H1 (cell line): ENCODE results near the gene CNOT8. TPM values are rescaled to one million over a fixed set of nuclear protein-coding genes. Genes with fewer than 3 reads are reported as not detected.

ENCODE experiments used
- POLR2A ChIP-seq, 2 experiments: IDR thresholded peaks; 1 replicate in 1 of 2; 2 replicates in 1 of 2; pipeline ENCODE4 v1.6.1; 2011; ENCODE audit warnings: low read depth in 2 of 2, low read length in 2 of 2, mild to moderate bottlenecking in 2 of 2; ENCODE audit errors: control extremely low read depth in 1 of 2
- polyA plus RNA-seq, 7 experiments: library from polyadenylated mRNA; depleted of rRNA in 3 of 7; stranded (reverse) in 5 of 7; unstranded in 2 of 7; fragments of >200 nt in 5 of 7; fragments of 200-250 nt in 2 of 7; gene quantifications; 1 replicate in 5 of 7; 2 replicates in 1 of 7; 4 replicates in 1 of 7; pipeline versions ENCODE4 v1.2.1 to v1.2.3, GENCODE V29; 2011 to 2013; ENCODE audit warnings: missing spikeins in 2 of 7, mixed read lengths in 2 of 7
- total RNA-seq: library from RNA; stranded (reverse); fragmentation: NEBNext Ultra II Directional; extraction: Animal tissue kit (Norgen Biotek cat#: 25700); gene quantifications from 2 replicates; pipeline ENCODE4 v1.2.1, GENCODE V29; 2021
- TF ChIP-seq, protein P1 (sequence below): fragments of 300-600 bp; sonication (generic); IDR thresholded peaks from 2 replicates; pipeline ENCODE4 v1.7.1; 2012; ENCODE audit warnings: low read length, moderate library complexity, mild to moderate bottlenecking, inconsistent platforms; ENCODE audit not compliant: insufficient replicate concordance

CNOT8 gene
- total and polyA plus RNA-seq, 2 of the 8 experiments (the other 6 are each of a cell fraction or from before 2014, with no cell fraction given), result 36.4 to 62.9 TPM

DNA sequence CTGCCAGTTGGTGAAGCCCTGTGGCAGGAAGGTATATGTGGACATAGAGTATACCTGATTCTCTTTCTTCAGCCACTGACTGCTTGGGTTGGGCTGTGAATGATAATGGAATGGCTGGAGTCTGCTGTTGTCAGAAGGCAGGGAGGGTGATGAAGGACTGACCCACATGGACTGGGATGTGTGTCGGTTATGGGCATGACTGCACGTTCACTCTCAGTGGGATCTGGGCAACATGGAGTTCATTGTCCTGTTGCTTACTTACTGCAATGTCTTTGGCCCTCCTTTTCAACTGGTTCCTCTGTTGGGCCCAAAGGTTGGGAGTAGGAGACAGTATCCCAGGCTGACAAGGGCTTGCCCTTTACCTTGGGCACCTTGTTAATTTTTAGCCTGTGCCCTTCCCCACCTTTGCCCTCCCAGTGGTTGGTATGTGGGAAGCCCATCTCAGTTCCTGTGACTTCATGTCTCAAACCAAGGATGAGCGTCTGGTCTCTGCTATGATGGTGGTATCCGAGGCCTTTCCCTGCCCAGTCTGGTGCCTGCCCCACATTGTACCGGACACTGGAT, 42.7 kb upstream of the CNOT8 start (continued):
- TF ChIP-seq, protein P1, sequence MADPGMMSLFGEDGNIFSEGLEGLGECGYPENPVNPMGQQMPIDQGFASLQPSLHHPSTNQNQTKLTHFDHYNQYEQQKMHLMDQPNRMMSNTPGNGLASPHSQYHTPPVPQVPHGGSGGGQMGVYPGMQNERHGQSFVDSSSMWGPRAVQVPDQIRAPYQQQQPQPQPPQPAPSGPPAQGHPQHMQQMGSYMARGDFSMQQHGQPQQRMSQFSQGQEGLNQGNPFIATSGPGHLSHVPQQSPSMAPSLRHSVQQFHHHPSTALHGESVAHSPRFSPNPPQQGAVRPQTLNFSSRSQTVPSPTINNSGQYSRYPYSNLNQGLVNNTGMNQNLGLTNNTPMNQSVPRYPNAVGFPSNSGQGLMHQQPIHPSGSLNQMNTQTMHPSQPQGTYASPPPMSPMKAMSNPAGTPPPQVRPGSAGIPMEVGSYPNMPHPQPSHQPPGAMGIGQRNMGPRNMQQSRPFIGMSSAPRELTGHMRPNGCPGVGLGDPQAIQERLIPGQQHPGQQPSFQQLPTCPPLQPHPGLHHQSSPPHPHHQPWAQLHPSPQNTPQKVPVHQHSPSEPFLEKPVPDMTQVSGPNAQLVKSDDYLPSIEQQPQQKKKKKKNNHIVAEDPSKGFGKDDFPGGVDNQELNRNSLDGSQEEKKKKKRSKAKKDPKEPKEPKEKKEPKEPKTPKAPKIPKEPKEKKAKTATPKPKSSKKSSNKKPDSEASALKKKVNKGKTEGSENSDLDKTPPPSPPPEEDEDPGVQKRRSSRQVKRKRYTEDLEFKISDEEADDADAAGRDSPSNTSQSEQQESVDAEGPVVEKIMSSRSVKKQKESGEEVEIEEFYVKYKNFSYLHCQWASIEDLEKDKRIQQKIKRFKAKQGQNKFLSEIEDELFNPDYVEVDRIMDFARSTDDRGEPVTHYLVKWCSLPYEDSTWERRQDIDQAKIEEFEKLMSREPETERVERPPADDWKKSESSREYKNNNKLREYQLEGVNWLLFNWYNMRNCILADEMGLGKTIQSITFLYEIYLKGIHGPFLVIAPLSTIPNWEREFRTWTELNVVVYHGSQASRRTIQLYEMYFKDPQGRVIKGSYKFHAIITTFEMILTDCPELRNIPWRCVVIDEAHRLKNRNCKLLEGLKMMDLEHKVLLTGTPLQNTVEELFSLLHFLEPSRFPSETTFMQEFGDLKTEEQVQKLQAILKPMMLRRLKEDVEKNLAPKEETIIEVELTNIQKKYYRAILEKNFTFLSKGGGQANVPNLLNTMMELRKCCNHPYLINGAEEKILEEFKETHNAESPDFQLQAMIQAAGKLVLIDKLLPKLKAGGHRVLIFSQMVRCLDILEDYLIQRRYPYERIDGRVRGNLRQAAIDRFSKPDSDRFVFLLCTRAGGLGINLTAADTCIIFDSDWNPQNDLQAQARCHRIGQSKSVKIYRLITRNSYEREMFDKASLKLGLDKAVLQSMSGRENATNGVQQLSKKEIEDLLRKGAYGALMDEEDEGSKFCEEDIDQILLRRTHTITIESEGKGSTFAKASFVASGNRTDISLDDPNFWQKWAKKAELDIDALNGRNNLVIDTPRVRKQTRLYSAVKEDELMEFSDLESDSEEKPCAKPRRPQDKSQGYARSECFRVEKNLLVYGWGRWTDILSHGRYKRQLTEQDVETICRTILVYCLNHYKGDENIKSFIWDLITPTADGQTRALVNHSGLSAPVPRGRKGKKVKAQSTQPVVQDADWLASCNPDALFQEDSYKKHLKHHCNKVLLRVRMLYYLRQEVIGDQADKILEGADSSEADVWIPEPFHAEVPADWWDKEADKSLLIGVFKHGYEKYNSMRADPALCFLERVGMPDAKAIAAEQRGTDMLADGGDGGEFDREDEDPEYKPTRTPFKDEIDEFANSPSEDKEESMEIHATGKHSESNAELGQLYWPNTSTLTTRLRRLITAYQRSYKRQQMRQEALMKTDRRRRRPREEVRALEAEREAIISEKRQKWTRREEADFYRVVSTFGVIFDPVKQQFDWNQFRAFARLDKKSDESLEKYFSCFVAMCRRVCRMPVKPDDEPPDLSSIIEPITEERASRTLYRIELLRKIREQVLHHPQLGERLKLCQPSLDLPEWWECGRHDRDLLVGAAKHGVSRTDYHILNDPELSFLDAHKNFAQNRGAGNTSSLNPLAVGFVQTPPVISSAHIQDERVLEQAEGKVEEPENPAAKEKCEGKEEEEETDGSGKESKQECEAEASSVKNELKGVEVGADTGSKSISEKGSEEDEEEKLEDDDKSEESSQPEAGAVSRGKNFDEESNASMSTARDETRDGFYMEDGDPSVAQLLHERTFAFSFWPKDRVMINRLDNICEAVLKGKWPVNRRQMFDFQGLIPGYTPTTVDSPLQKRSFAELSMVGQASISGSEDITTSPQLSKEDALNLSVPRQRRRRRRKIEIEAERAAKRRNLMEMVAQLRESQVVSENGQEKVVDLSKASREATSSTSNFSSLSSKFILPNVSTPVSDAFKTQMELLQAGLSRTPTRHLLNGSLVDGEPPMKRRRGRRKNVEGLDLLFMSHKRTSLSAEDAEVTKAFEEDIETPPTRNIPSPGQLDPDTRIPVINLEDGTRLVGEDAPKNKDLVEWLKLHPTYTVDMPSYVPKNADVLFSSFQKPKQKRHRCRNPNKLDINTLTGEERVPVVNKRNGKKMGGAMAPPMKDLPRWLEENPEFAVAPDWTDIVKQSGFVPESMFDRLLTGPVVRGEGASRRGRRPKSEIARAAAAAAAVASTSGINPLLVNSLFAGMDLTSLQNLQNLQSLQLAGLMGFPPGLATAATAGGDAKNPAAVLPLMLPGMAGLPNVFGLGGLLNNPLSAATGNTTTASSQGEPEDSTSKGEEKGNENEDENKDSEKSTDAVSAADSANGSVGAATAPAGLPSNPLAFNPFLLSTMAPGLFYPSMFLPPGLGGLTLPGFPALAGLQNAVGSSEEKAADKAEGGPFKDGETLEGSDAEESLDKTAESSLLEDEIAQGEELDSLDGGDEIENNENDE, result no peak
- TF ChIP-seq POLR2A (IDR thresholded peaks at IDR 0.05; ENCODE audit: control extremely low read depth in 1 of 2, low read depth in 2 of 2, low read length in 2 of 2), result peak in 1 of 2 experiments; percentile 27; a peak in 1 of 3 replicates
- TF ChIP-seq, all 59 proteins: peak for 1
